ENCODE measurements around the gene LIN54. TPM values are rescaled to one million over a fixed set of nuclear protein-coding genes. Genes with fewer than 3 reads are reported as not detected.

Gene LIN54
- polyA plus RNA-seq, 1 donor (not counting 4 experiments of a cell fraction or from before 2014, with no cell fraction given) = 8.1 TPM

DNA sequence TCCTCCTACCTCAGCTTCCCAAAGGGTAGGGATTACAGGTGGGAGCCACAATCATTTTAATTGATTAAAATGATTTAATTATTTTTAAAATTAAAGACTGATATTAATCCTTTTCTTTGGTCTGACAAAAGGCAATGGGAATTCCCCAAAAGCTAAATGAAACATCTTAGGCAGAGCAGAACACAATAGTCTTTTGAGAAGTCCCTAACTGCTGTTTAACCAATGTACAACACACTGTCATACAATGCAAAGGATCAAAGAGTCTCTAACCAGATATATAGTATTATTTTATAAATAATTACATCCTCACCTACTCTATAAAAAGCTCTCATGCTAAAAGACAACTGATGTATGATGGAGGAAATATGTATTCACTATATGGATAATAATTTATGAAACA is 63.1 kb downstream of the LIN54 start:
- no peak for FAIRE-seq
- no peaks in the 10 kb centered on the region for H3K27me3 ChIP-seq (ENCODE audit: control insufficient read depth, extremely low read depth, insufficient read depth, low read length)
- H3K27ac ChIP-seq (ENCODE audit: control insufficient read depth, insufficient read depth, low read length) = no peak overlapping the region
- no peak overlapping the region for H3K4me2 ChIP-seq (ENCODE audit: control insufficient read depth, extremely low read depth, insufficient read depth, low read depth, low read length)
- H4K20me1 ChIP-seq (ENCODE audit: control insufficient read depth, extremely low read depth, insufficient read depth, low read length) = no peaks in the 10 kb centered on the region
- H3K9me3 ChIP-seq (ENCODE audit: control insufficient read depth, low read depth, low read length) = no peaks in the 10 kb centered on the region
- no peak overlapping the region for H2AFZ ChIP-seq (ENCODE audit: control insufficient read depth, low read length)
- no peak for TF ChIP-seq EZH2 (IDR thresholded peaks at IDR 0.05; ENCODE audit: low read length)
- TF ChIP-seq, protein P1, sequence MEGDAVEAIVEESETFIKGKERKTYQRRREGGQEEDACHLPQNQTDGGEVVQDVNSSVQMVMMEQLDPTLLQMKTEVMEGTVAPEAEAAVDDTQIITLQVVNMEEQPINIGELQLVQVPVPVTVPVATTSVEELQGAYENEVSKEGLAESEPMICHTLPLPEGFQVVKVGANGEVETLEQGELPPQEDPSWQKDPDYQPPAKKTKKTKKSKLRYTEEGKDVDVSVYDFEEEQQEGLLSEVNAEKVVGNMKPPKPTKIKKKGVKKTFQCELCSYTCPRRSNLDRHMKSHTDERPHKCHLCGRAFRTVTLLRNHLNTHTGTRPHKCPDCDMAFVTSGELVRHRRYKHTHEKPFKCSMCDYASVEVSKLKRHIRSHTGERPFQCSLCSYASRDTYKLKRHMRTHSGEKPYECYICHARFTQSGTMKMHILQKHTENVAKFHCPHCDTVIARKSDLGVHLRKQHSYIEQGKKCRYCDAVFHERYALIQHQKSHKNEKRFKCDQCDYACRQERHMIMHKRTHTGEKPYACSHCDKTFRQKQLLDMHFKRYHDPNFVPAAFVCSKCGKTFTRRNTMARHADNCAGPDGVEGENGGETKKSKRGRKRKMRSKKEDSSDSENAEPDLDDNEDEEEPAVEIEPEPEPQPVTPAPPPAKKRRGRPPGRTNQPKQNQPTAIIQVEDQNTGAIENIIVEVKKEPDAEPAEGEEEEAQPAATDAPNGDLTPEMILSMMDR (optimal IDR thresholded peaks at IDR 0.05 in 1 of 3, IDR thresholded peaks at IDR 0.05 in 1 of 3, conservative IDR thresholded peaks at IDR 0.05 in 1 of 3; ENCODE audit: extremely low read depth in 1 of 3, insufficient read depth in 2 of 3, low read length in 3 of 3) = no peak
- no peaks in the 10 kb centered on the region for H3K4me1 ChIP-seq (ENCODE audit: control insufficient read depth, extremely low read depth, insufficient read depth, low read length)
- H3K9me1 ChIP-seq (ENCODE audit: control insufficient read depth, extremely low read depth, insufficient read depth, low read length) = no peaks in the 10 kb centered on the region
- no peak overlapping the region for H3K9ac ChIP-seq (ENCODE audit: control insufficient read depth, extremely low read depth, insufficient read depth, low read length)
- H3K79me2 ChIP-seq (ENCODE audit: control insufficient read depth, insufficient read depth, low read length) = no peaks in the 10 kb centered on the region
- DNase-seq (ENCODE audit: low read depth, low spot score) = no peak
- H3K4me3 ChIP-seq (ENCODE audit: control insufficient read depth in 2 of 3, extremely low read depth in 1 of 3, insufficient read depth in 2 of 3, low read depth in 1 of 3, low read length in 3 of 3) = no peak overlapping the region
- dilution Hi-C loops (cut with MboI; ENCODE audit: extremely low pct_ligation_motif_present, low sequenced_read_pairs) = no loop called here
- no peaks in the 10 kb centered on the region for H3K36me3 ChIP-seq (ENCODE audit: control insufficient read depth in 2 of 2, extremely low read depth in 1 of 2, insufficient read depth in 2 of 2, low read length in 2 of 2)

DNA sequence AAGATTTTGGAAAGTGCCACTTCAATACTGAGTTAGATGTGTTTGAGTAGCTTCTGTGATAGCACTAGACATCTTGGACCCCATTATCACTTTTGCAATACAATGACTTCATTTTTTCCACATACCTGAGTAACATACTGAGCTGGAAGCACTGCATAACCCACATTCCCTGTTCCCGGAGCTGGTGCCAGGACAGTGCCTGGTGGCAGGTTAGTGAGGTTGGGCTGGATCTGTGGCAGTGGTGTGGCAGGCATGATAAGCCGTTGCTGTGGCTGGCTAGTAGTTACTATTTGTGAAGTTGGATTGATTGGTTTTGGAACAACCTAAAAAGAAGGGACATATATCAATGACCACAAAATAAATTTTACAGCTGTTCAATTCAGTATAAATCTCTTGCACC is 71.2 kb downstream of the LIN54 start:
- no peak overlapping the region for H3K9ac ChIP-seq (ENCODE audit: control insufficient read depth, extremely low read depth, insufficient read depth, low read length)
- H3K4me3 ChIP-seq (ENCODE audit: control insufficient read depth in 2 of 3, extremely low read depth in 1 of 3, insufficient read depth in 2 of 3, low read depth in 1 of 3, low read length in 3 of 3) = no peak overlapping the region
- no peak overlapping the region for H3K27ac ChIP-seq (ENCODE audit: control insufficient read depth, insufficient read depth, low read length)
- DNase-seq (ENCODE audit: low read depth, low spot score) (no peak), FAIRE-seq (no peak)
- H3K27me3 ChIP-seq (ENCODE audit: control insufficient read depth, extremely low read depth, insufficient read depth, low read length) = no peaks in the 10 kb centered on the region
- H4K20me1 ChIP-seq (ENCODE audit: control insufficient read depth, extremely low read depth, insufficient read depth, low read length) = no peaks in the 10 kb centered on the region
- no peaks in the 10 kb centered on the region for H3K4me1 ChIP-seq (ENCODE audit: control insufficient read depth, extremely low read depth, insufficient read depth, low read length)
- dilution Hi-C loops (cut with MboI; ENCODE audit: extremely low pct_ligation_motif_present, low sequenced_read_pairs) = no loop called here
- TF ChIP-seq, protein P1 (optimal IDR thresholded peaks at IDR 0.05 in 1 of 3, IDR thresholded peaks at IDR 0.05 in 1 of 3, conservative IDR thresholded peaks at IDR 0.05 in 1 of 3; ENCODE audit: extremely low read depth in 1 of 3, insufficient read depth in 2 of 3, low read length in 3 of 3) = no peak
- TF ChIP-seq EZH2 (IDR thresholded peaks at IDR 0.05; ENCODE audit: low read length) = no peak
- H3K9me1 ChIP-seq (ENCODE audit: control insufficient read depth, extremely low read depth, insufficient read depth, low read length) = no peaks in the 10 kb centered on the region
- peaks cover 3 to 4% of the 10 kb centered on the region in 2 experiments for H3K36me3 ChIP-seq (ENCODE audit: control insufficient read depth in 2 of 2, extremely low read depth in 1 of 2, insufficient read depth in 2 of 2, low read length in 2 of 2)
- no peaks in the 10 kb centered on the region for H3K79me2 ChIP-seq (ENCODE audit: control insufficient read depth, insufficient read depth, low read length)
- H2AFZ ChIP-seq (ENCODE audit: control insufficient read depth, low read length) = no peak overlapping the region
- H3K9me3 ChIP-seq (ENCODE audit: control insufficient read depth, low read depth, low read length) = no peaks in the 10 kb centered on the region
- H3K4me2 ChIP-seq (ENCODE audit: control insufficient read depth, extremely low read depth, insufficient read depth, low read depth, low read length) = no peak overlapping the region
